Measurements from ENCODE around the gene IMP4.

Gene IMP4

GRCh38 chr2:130357864-130358263 is 15.2 kb downstream of the IMP4 start:
- no peak for DNase-seq (ENCODE audit: low spot score)

GRCh38 chr2:130358420-130359350 is 16.0 kb downstream of the IMP4 start:
- no peak for DNase-seq (ENCODE audit: low spot score)

- DNase-seq (ENCODE audit: low spot score): no peak
Observed at GRCh38 chr2:130359466-130359865, 16.8 kb downstream of the IMP4 start.

- no peak for DNase-seq (ENCODE audit: low spot score)
Observed at GRCh38 chr2:130363479-130363878, 20.8 kb downstream of the IMP4 start.

- no peak for DNase-seq (ENCODE audit: low spot score)
Observed at GRCh38 chr2:130365075-130365474, 22.4 kb downstream of the IMP4 start.

- DNase-seq (ENCODE audit: low spot score): no peak
Observed at GRCh38 chr2:130365963-130366362, 23.3 kb downstream of the IMP4 start.

GRCh38 chr2:130366720-130367119 is 24.0 kb downstream of the IMP4 start:
- no peak for DNase-seq (ENCODE audit: low spot score)

GRCh38 chr2:130368786-130369185 is 26.1 kb downstream of the IMP4 start:
- DNase-seq (ENCODE audit: low spot score): no peak

- no peak for DNase-seq (ENCODE audit: low spot score)
Observed at GRCh38 chr2:130369311-130369964, 26.7 kb downstream of the IMP4 start.

GRCh38 chr2:130369965-130370341 is 27.3 kb downstream of the IMP4 start:
- DNase-seq (ENCODE audit: low spot score): no peak

- DNase-seq (ENCODE audit: low spot score): no peak
Observed at GRCh38 chr2:130370490-130370889, 27.8 kb downstream of the IMP4 start.

- no peak for DNase-seq (ENCODE audit: low spot score)
Observed at GRCh38 chr2:130371723-130372054, 29.0 kb downstream of the IMP4 start.

- DNase-seq (ENCODE audit: low spot score): peak; percentile 71
Observed at GRCh38 chr2:130372055-130372832, 29.5 kb downstream of the IMP4 start.

- no peak for DNase-seq (ENCODE audit: low spot score)
Observed at GRCh38 chr2:130372833-130373807, 30.4 kb downstream of the IMP4 start.

GRCh38 chr2:130373808-130374365 is 31.2 kb downstream of the IMP4 start:
- no peak for DNase-seq (ENCODE audit: low spot score)

- DNase-seq (ENCODE audit: low spot score): no peak
Observed at GRCh38 chr2:130374587-130375290, 32.0 kb downstream of the IMP4 start.

GRCh38 chr2:130375291-130376266 is 32.9 kb downstream of the IMP4 start:
- no peak for DNase-seq (ENCODE audit: low spot score)

- no peak for DNase-seq (ENCODE audit: low spot score)
Observed at GRCh38 chr2:130376433-130377293, 34.0 kb downstream of the IMP4 start.
